ENCODE results near the gene AAK1. TPM values are rescaled to one million over a fixed set of nuclear protein-coding genes. Genes with fewer than 3 reads are reported as not detected.
"Not testable (repeated sequence)": the region's sequence is repeated elsewhere in the genome, so short reads cannot be mapped to it uniquely, and the experiment has no call there.

AAK1 gene
- total RNA-seq, 1 experiment from 2014 or later = 6.8 TPM

GRCh38 chr2:69612707-69613106 lies 30.8 kb downstream of the AAK1 start:
- no peak for DNase-seq
- H3K4me1 ChIP-seq (ENCODE audit: low read length) = peaks cover 3% of the 10 kb centered on the region; the same call in 1 of the 2 replicates
- no peaks in the 10 kb centered on the region for H3K9me3 ChIP-seq (ENCODE audit: low read length)
- H3K9ac ChIP-seq (ENCODE audit: low read length) = no peak overlapping the region
- H3K36me3 ChIP-seq (ENCODE audit: insufficient read depth, low read length) = no peaks in the 10 kb centered on the region
- H2AFZ ChIP-seq (ENCODE audit: low read length) = no peak overlapping the region
- peaks cover 33% of the 10 kb centered on the region; the same call in 1 of the 2 replicates for H4K20me1 ChIP-seq (ENCODE audit: insufficient read depth, low read depth, low read length)
- H3K27me3 ChIP-seq (ENCODE audit: low read length) = no peaks in the 10 kb centered on the region
- H3K27ac ChIP-seq (ENCODE audit: low read length) = no peak overlapping the region
- H3K79me2 ChIP-seq (ENCODE audit: low read length) = no peaks in the 10 kb centered on the region
- no peaks in the 10 kb centered on the region for H3K9me2 ChIP-seq (replicated peaks; ENCODE audit: insufficient read depth, low read length)
- no peak overlapping the region for H3K4me2 ChIP-seq (ENCODE audit: low read depth, low read length, poor library complexity, severe bottlenecking)
- H3K4me3 ChIP-seq (ENCODE audit: low read length) = no peak overlapping the region

- H3K9me2 ChIP-seq (replicated peaks; ENCODE audit: insufficient read depth, low read length) = no peaks in the 10 kb centered on the region
- H3K4me2 ChIP-seq (ENCODE audit: low read depth, low read length, poor library complexity, severe bottlenecking) = no peak overlapping the region
- no peaks in the 10 kb centered on the region for H3K36me3 ChIP-seq (ENCODE audit: insufficient read depth, low read length)
- no peak overlapping the region for H3K9ac ChIP-seq (ENCODE audit: low read length)
- H3K4me3 ChIP-seq (ENCODE audit: low read length) = no peak overlapping the region
- peaks cover 28% of the 10 kb centered on the region; the same call in 1 of the 2 replicates for H4K20me1 ChIP-seq (ENCODE audit: insufficient read depth, low read depth, low read length)
- no peak for DNase-seq
- H3K27me3 ChIP-seq (ENCODE audit: low read length) = no peaks in the 10 kb centered on the region
- H3K27ac ChIP-seq (ENCODE audit: low read length) = no peak overlapping the region
- no peaks in the 10 kb centered on the region for H3K9me3 ChIP-seq (ENCODE audit: low read length)
- peaks cover 3% of the 10 kb centered on the region; the same call in 1 of the 2 replicates for H3K4me1 ChIP-seq (ENCODE audit: low read length)
- no peak overlapping the region for H2AFZ ChIP-seq (ENCODE audit: low read length)
- H3K79me2 ChIP-seq (ENCODE audit: low read length) = no peaks in the 10 kb centered on the region
Observed at GRCh38 chr2:69612200-69612599, 31.3 kb downstream of the AAK1 start.

- Histone ChIP-seq H3K9me2 (replicated peaks; ENCODE audit: insufficient read depth, low read length) (no peaks in the 10 kb centered on the region), H3K4me1 (ENCODE audit: low read length) (peaks cover 3% of the 10 kb centered on the region; the same call in 1 of the 2 replicates), H3K4me2 (ENCODE audit: low read depth, low read length, poor library complexity, severe bottlenecking) (no peak overlapping the region), H3K27ac (ENCODE audit: low read length) (no peak overlapping the region), H2AFZ (ENCODE audit: low read length) (no peak overlapping the region), H3K36me3 (ENCODE audit: insufficient read depth, low read length) (no peaks in the 10 kb centered on the region), H3K79me2 (ENCODE audit: low read length) (no peaks in the 10 kb centered on the region), H4K20me1 (ENCODE audit: insufficient read depth, low read depth, low read length) (peaks cover 9% of the 10 kb centered on the region; the same call in 1 of the 2 replicates), H3K4me3 (ENCODE audit: low read length) (no peak overlapping the region), H3K9ac (ENCODE audit: low read length) (no peak overlapping the region), H3K27me3 (ENCODE audit: low read length) (no peaks in the 10 kb centered on the region), H3K9me3 (ENCODE audit: low read length) (no peaks in the 10 kb centered on the region)
- DNase-seq = no peak
Observed at GRCh38 chr2:69608109-69608508, 35.4 kb downstream of the AAK1 start.

GRCh38 chr2:69606771-69607170 lies 36.8 kb downstream of the AAK1 start:
- DNase-seq; H3K9me2 ChIP-seq (replicated peaks; ENCODE audit: insufficient read depth, low read length); H3K4me2 ChIP-seq (ENCODE audit: low read depth, low read length, poor library complexity, severe bottlenecking); H3K36me3 ChIP-seq (ENCODE audit: insufficient read depth, low read length); H3K27me3 ChIP-seq (ENCODE audit: low read length); H4K20me1 ChIP-seq (ENCODE audit: insufficient read depth, low read depth, low read length); H3K9ac ChIP-seq (ENCODE audit: low read length); H3K4me1 ChIP-seq (ENCODE audit: low read length); H3K79me2 ChIP-seq (ENCODE audit: low read length); H2AFZ ChIP-seq (ENCODE audit: low read length); H3K27ac ChIP-seq (ENCODE audit: low read length); H3K4me3 ChIP-seq (ENCODE audit: low read length); H3K9me3 ChIP-seq (ENCODE audit: low read length): not testable (repeated sequence)

- Histone ChIP-seq H3K27me3 (ENCODE audit: low read length) (no peaks in the 10 kb centered on the region), H3K4me1 (ENCODE audit: low read length) (peaks cover 3% of the 10 kb centered on the region; the same call in 1 of the 2 replicates), H3K27ac (ENCODE audit: low read length) (no peak overlapping the region), H3K9me2 (replicated peaks; ENCODE audit: insufficient read depth, low read length) (no peaks in the 10 kb centered on the region), H2AFZ (ENCODE audit: low read length) (no peak overlapping the region), H3K4me3 (ENCODE audit: low read length) (no peak overlapping the region), H3K9ac (ENCODE audit: low read length) (no peak overlapping the region), H3K79me2 (ENCODE audit: low read length) (no peaks in the 10 kb centered on the region), H3K4me2 (ENCODE audit: low read depth, low read length, poor library complexity, severe bottlenecking) (no peak overlapping the region), H3K36me3 (ENCODE audit: insufficient read depth, low read length) (no peaks in the 10 kb centered on the region), H3K9me3 (ENCODE audit: low read length) (no peaks in the 10 kb centered on the region), H4K20me1 (ENCODE audit: insufficient read depth, low read depth, low read length) (peaks cover 5% of the 10 kb centered on the region)
- no peak for DNase-seq
Observed at GRCh38 chr2:69605284-69605683, 38.3 kb downstream of the AAK1 start.

- Histone ChIP-seq H3K36me3 (ENCODE audit: insufficient read depth, low read length) (no peaks in the 10 kb centered on the region), H3K4me2 (ENCODE audit: low read depth, low read length, poor library complexity, severe bottlenecking) (no peak overlapping the region), H3K79me2 (ENCODE audit: low read length) (no peaks in the 10 kb centered on the region)
Observed at GRCh38 chr2:69604836-69605235, 38.7 kb downstream of the AAK1 start.

GRCh38 chr2:69604026-69604678 lies 39.4 kb downstream of the AAK1 start:
- H3K27me3 ChIP-seq (ENCODE audit: low read length) = 0 out of 2 replicates have a peak, but pooled peaks cover 3% of the 10 kb centered on the region
- no peaks in the 10 kb centered on the region for H3K79me2 ChIP-seq (ENCODE audit: low read length)
- no peaks in the 10 kb centered on the region for H3K9me2 ChIP-seq (replicated peaks; ENCODE audit: insufficient read depth, low read length)
- H3K9ac ChIP-seq (ENCODE audit: low read length) = no peak overlapping the region
- H4K20me1 ChIP-seq (ENCODE audit: insufficient read depth, low read depth, low read length) = peaks cover 5% of the 10 kb centered on the region
- H3K4me1 ChIP-seq (ENCODE audit: low read length) = peaks cover 3% of the 10 kb centered on the region; the same call in 1 of the 2 replicates
- H3K4me2 ChIP-seq (ENCODE audit: low read depth, low read length, poor library complexity, severe bottlenecking) = no peak overlapping the region
- no peak for DNase-seq
- H2AFZ ChIP-seq (ENCODE audit: low read length) = no peak overlapping the region
- H3K36me3 ChIP-seq (ENCODE audit: insufficient read depth, low read length) = no peaks in the 10 kb centered on the region
- no peak overlapping the region for H3K4me3 ChIP-seq (ENCODE audit: low read length)
- H3K9me3 ChIP-seq (ENCODE audit: low read length) = no peaks in the 10 kb centered on the region
- H3K27ac ChIP-seq (ENCODE audit: low read length) = no peak overlapping the region

More at GRCh38 chr2:69604836-69605235, 38.7 kb downstream of the AAK1 start:
- no peaks in the 10 kb centered on the region for H3K27me3 ChIP-seq (ENCODE audit: low read length)
- H3K4me3 ChIP-seq (ENCODE audit: low read length) = no peak overlapping the region
- H4K20me1 ChIP-seq (ENCODE audit: insufficient read depth, low read depth, low read length) = peaks cover 5% of the 10 kb centered on the region
- no peak overlapping the region for H2AFZ ChIP-seq (ENCODE audit: low read length)
- no peak overlapping the region for H3K27ac ChIP-seq (ENCODE audit: low read length)
- no peak overlapping the region for H3K9ac ChIP-seq (ENCODE audit: low read length)
- no peak for DNase-seq
- H3K9me2 ChIP-seq (replicated peaks; ENCODE audit: insufficient read depth, low read length) = no peaks in the 10 kb centered on the region
- no peaks in the 10 kb centered on the region for H3K9me3 ChIP-seq (ENCODE audit: low read length)
- H3K4me1 ChIP-seq (ENCODE audit: low read length) = peaks cover 3% of the 10 kb centered on the region; the same call in 1 of the 2 replicates

- Histone ChIP-seq H3K27me3 (ENCODE audit: low read length) (0 out of 2 replicates have a peak, but pooled peaks cover 3% of the 10 kb centered on the region), H2AFZ (ENCODE audit: low read length) (no peak overlapping the region), H3K9me2 (replicated peaks; ENCODE audit: insufficient read depth, low read length) (no peaks in the 10 kb centered on the region), H3K4me3 (ENCODE audit: low read length) (no peak overlapping the region), H3K4me2 (ENCODE audit: low read depth, low read length, poor library complexity, severe bottlenecking) (no peak overlapping the region), H3K9me3 (ENCODE audit: low read length) (no peaks in the 10 kb centered on the region), H4K20me1 (ENCODE audit: insufficient read depth, low read depth, low read length) (peaks cover 5% of the 10 kb centered on the region), H3K27ac (ENCODE audit: low read length) (no peak overlapping the region), H3K9ac (ENCODE audit: low read length) (no peak overlapping the region), H3K4me1 (ENCODE audit: low read length) (peaks cover 2% of the 10 kb centered on the region; the same call in 1 of the 2 replicates), H3K79me2 (ENCODE audit: low read length) (no peaks in the 10 kb centered on the region), H3K36me3 (ENCODE audit: insufficient read depth, low read length) (no peaks in the 10 kb centered on the region)
- DNase-seq = no peak
Observed at GRCh38 chr2:69603146-69603743, 40.3 kb downstream of the AAK1 start.

All from Karpas-422 (cell line).